ENCODE measurements around the gene ADGRF3.
"Not testable (repeated sequence)": the region's sequence is repeated elsewhere in the genome, so short reads cannot be mapped to it uniquely, and the experiment has no call there.

Gene ADGRF3

GRCh38 chr2:26347286-26347865 is 787 bp upstream of the ADGRF3 start:
- DNase-seq, result no peak

GRCh38 chr2:26345545-26346453 is 790 bp downstream of the ADGRF3 start, which contains the start of gene SELENOI:
TSS of gene SELENOI (plus strand) at chr2:26346143. CDS start at chr2:26346233, 90 bp downstream.
- peak; percentile 97 to 99 (median 98) for DNase-seq

- DNase-seq, result no peak
Measured at GRCh38 chr2:26345283-26345544, 1.4 kb downstream of the ADGRF3 start.

GRCh38 chr2:26344581-26345282 is 1.9 kb downstream of the ADGRF3 start:
- no peak for DNase-seq

- DNase-seq, result no peak
Measured at GRCh38 chr2:26340831-26341230, 5.8 kb downstream of the ADGRF3 start.

- DNase-seq, result no peak
Measured at GRCh38 chr2:26337298-26337697, 9.3 kb downstream of the ADGRF3 start.

GRCh38 chr2:26336719-26337118 is 9.9 kb downstream of the ADGRF3 start:
- no peak for DNase-seq

GRCh38 chr2:26335231-26335630 is 11.4 kb downstream of the ADGRF3 start:
- no peak for DNase-seq

GRCh38 chr2:26333293-26333692 is 13.3 kb downstream of the ADGRF3 start:
- DNase-seq, result no peak

- not testable (repeated sequence) for DNase-seq
Measured at GRCh38 chr2:26331321-26331720, 15.3 kb downstream of the ADGRF3 start.

GRCh38 chr2:26330604-26331003 is 16.0 kb downstream of the ADGRF3 start:
- DNase-seq, result no peak

- peak; percentile 30 to 79 (median 66) for DNase-seq
Measured at GRCh38 chr2:26330114-26330549, 16.5 kb downstream of the ADGRF3 start.

- DNase-seq, result not testable (repeated sequence)
Measured at GRCh38 chr2:26329083-26329482, 17.5 kb downstream of the ADGRF3 start.

GRCh38 chr2:26327291-26328272 is 19.0 kb downstream of the ADGRF3 start:
- DNase-seq, result no peak

GRCh38 chr2:26326514-26326913 is 20.1 kb downstream of the ADGRF3 start:
- no peak for DNase-seq

- DNase-seq, result no peak
Measured at GRCh38 chr2:26325851-26326250, 20.7 kb downstream of the ADGRF3 start.

GRCh38 chr2:26324903-26325302 is 21.7 kb downstream of the ADGRF3 start:
- no peak for DNase-seq

GRCh38 chr2:26324479-26324878 is 22.1 kb downstream of the ADGRF3 start:
- not testable (repeated sequence) for DNase-seq

- DNase-seq, result no peak
Measured at GRCh38 chr2:26318950-26319349, 27.6 kb downstream of the ADGRF3 start.

- no peak for DNase-seq
Measured at GRCh38 chr2:26317377-26318105, 29.0 kb downstream of the ADGRF3 start.

GRCh38 chr2:26316845-26317244 is 29.7 kb downstream of the ADGRF3 start:
- DNase-seq, result no peak

GRCh38 chr2:26316041-26316440 is 30.5 kb downstream of the ADGRF3 start:
- no peak for DNase-seq
